GM12873 (cell line): ENCODE measurements around the gene ERC2.

Experiments
- CTCF ChIP-seq: IDR thresholded peaks from 2 replicates; pipeline ENCODE4 v1.5.1; 2012; ENCODE audit warnings: low read depth, mild to moderate bottlenecking, moderate library complexity, low read length, control low read depth; ENCODE audit not compliant: insufficient read depth; ENCODE audit errors: missing control alignments

Gene ERC2

DNA sequence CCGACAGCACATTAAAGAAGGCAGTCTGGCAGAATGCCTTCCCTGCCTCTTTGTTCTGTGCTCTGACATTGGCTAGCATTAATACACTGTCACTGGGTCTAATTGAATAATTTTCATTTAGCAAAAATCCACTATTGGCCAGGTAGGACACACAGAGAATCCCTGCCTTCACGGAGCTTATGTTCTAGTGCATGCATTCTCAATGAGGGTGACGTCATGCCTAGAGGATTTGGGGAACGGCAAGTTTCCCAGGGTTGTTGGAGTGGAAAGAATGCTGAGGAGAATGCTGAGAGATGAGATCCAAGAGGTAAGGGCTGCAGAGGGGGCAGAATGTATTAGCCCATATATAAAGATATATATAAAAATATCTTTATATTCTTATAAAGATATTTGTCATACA is 284.7 kb downstream of the ERC2 start:
- no peak for TF ChIP-seq CTCF

- TF ChIP-seq CTCF: no peak
Measured at GRCh38 chr3:56180433-56180832, 287.8 kb downstream of the ERC2 start.

GRCh38 chr3:56173601-56174000 is 294.7 kb downstream of the ERC2 start:
- no peak for TF ChIP-seq CTCF

DNA sequence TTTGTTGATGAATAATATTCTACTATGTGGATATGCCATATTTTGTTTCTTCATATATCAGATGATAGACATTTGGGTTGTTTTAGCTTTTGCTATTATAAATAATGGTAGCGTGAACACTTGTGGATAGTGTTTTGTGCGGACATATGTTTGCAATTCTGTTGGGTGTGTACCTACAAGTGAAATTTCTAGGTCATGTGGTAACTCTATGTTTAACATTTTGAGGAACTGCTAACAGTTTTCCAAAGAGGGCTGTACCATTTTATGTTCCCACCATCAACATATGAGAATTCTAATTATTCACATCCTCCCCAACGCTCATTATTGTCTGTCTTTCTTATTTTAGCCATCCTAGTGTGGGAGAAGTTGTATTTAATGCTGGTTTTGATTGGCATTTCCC is 303.8 kb downstream of the ERC2 start:
- no peak for TF ChIP-seq CTCF

- no peak for TF ChIP-seq CTCF
Measured at GRCh38 chr3:56157693-56158362, 310.4 kb downstream of the ERC2 start.

GRCh38 chr3:56154297-56154696 is 314.0 kb downstream of the ERC2 start:
- no peak for TF ChIP-seq CTCF

DNA sequence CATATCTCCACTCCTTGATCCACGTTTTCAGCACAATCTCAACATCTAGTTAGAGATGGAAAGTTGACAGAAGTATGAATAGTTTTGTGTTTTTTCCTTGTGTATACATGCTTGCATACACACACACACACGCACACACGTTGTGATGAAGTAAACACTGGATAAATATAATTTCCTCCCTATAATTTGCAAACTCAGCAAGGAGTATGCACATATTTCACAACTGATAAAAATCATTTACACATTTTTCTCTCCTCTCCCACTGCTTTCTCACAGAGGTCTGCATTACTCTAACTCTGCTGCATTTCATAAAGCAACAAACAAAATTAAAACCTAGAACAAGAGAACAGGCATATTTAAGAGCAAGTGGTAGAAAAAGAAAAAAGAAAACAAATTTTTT is 320.9 kb downstream of the ERC2 start:
- TF ChIP-seq CTCF: no peak

DNA sequence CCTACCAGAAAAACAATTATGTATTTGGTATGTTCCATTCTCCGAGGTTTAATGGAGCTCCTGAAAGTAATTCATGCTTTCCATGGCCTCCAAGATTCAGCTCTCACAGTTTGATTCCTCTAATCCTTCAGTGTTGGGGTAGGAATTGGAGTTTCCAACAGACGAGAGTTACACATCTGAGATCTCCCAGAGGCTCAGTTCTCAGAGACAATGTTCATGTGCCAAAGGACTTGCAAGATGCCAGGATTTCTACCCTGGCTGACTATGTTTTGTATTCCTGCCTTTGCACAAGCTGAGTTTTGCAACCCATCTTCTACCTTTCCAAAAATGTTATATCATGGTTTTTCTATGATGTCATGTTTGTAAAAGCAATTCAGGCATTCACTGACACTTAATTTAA is 322.9 kb downstream of the ERC2 start:
- TF ChIP-seq CTCF: no peak
